ENCODE results near the gene COQ7. TPM values are rescaled to one million over a fixed set of nuclear protein-coding genes. Genes with fewer than 3 reads are reported as not detected.
A peak's percentile ranks its signal among the peaks of the same experiment; 100 is the strongest.

COQ7 gene
- total RNA-seq = 10 to 100 TPM; 15.1 to 16.4 TPM
- 10 to 100 TPM; 27.8 to 32.0 (median 29.7) TPM for polyA plus RNA-seq (ENCODE audit: insufficient read length in 6 of 6)
- long read RNA-seq, donor 1, transcript COQ7-201 (6 exons, 2,657 nt) = major isoform, 9 of 16 reads
- long read RNA-seq, donor 1, partial matches to known transcripts = 5 of 16 reads
- long read RNA-seq, donor 1, other reads (novel, unspliced or antisense) = 0 of 16 reads
- long read RNA-seq, donor 2, transcript COQ7-201 (6 exons, 2,657 nt) = major isoform, 8 of 10 reads
- long read RNA-seq, donor 2, partial matches to known transcripts = 0 of 10 reads
- long read RNA-seq, donor 2, other reads (novel, unspliced or antisense) = 0 of 10 reads
- long read RNA-seq, donor 3, transcript COQ7-201 (6 exons, 2,657 nt) = major isoform, 6 of 11 reads
- long read RNA-seq, donor 3, partial matches to known transcripts = 0 of 11 reads
- long read RNA-seq, donor 3, other reads (novel, unspliced or antisense) = 0 of 11 reads
- long read RNA-seq, donor 4, partial matches to known transcripts = 0 of 7 reads
- long read RNA-seq, donor 4, other reads (novel, unspliced or antisense) = 3 of 7 reads
- long read RNA-seq, donor 5, transcript COQ7-201 (6 exons, 2,657 nt) = major isoform, 7 of 9 reads
- long read RNA-seq, donor 5, partial matches to known transcripts = 0 of 9 reads
- long read RNA-seq, donor 5, other reads (novel, unspliced or antisense) = 0 of 9 reads
- long read RNA-seq, donor 6, transcript COQ7-201 (6 exons, 2,657 nt) = major isoform, 8 of 8 reads
- long read RNA-seq, donor 6, partial matches to known transcripts = 0 of 8 reads
- long read RNA-seq, donor 6, other reads (novel, unspliced or antisense) = 0 of 8 reads
- long read RNA-seq, donor 7, partial matches to known transcripts = 0 of 3 reads
- long read RNA-seq, donor 7, other reads (novel, unspliced or antisense) = 0 of 3 reads
- long read RNA-seq, donor 8, transcript COQ7-201 (6 exons, 2,657 nt) = major isoform, 7 of 12 reads
- long read RNA-seq, donor 8, partial matches to known transcripts = 0 of 12 reads
- long read RNA-seq, donor 8, other reads (novel, unspliced or antisense) = 0 of 12 reads
- long read RNA-seq, donor 9 = 0 reads
- long read RNA-seq, donor 10, partial matches to known transcripts = 1 of 12 reads
- long read RNA-seq, donor 10, other reads (novel, unspliced or antisense) = 8 of 12 reads
- long read RNA-seq, donor 11 = 0 reads
- long read RNA-seq, donor 12, partial matches to known transcripts = 0 of 7 reads
- long read RNA-seq, donor 12, other reads (novel, unspliced or antisense) = 0 of 7 reads

- intact Hi-C loops (cut with DNase I) = no loop called here
- ATAC-seq (peak; percentile 97), DNase-seq (peak; percentile 99 to 100 (median 100))
- peak within 1 kb of the TSS; percentile 68 to 69 for H3K4me3 ChIP-seq
- peaks cover 0 to 6% of the 10 kb centered on the region in 2 donors for H3K36me3 ChIP-seq
- H3K4me1 ChIP-seq = peaks cover 0 to 19% of the 10 kb centered on the region in 2 donors
- no peak for TF ChIP-seq CTCF (IDR thresholded peaks at IDR 0.05)
- H3K27me3 ChIP-seq = no peaks in the 10 kb centered on the region
- peak within 1 kb of the TSS; percentile 98 to 99 for H3K27ac ChIP-seq
- H3K9me3 ChIP-seq = no peaks in the 10 kb centered on the region
These were observed at the start of gene COQ7 for GRCh38 chr16:19067349-19068236. Gene COQ7 (plus strand): TSS chr16:19067614. CDS start chr16:19067665, 51 bp downstream.

- TF ChIP-seq CTCF (IDR thresholded peaks at IDR 0.05) = no peak
- DNase-seq (no peak), ATAC-seq (no peak)
- no peaks in the 10 kb centered on the region for H3K9me3 ChIP-seq
- no peak overlapping the region for H3K27ac ChIP-seq
- no peaks in the 10 kb centered on the region for H3K4me1 ChIP-seq
- intact Hi-C loops (cut with DNase I) = no loop called here
- no peaks in the 10 kb centered on the region for H3K27me3 ChIP-seq
- no peak overlapping the region for H3K4me3 ChIP-seq
- H3K36me3 ChIP-seq = peaks cover 0 to 16% of the 10 kb centered on the region in 2 donors
These were observed 46.7 kb upstream of the COQ7 start for GRCh38 chr16:19020689-19021088.

- Histone ChIP-seq H3K36me3 (peaks cover 0 to 13% of the 10 kb centered on the region in 2 donors), H3K27ac (no peak overlapping the region), H3K9me3 (no peaks in the 10 kb centered on the region), H3K4me1 (no peaks in the 10 kb centered on the region), H3K4me3 (no peak overlapping the region), H3K27me3 (no peaks in the 10 kb centered on the region)
- no peak for TF ChIP-seq CTCF (IDR thresholded peaks at IDR 0.05)
- DNase-seq = no peak
- intact Hi-C loops (cut with DNase I) = no loop called here
- ATAC-seq = no peak
These were observed 45.7 kb upstream of the COQ7 start for GRCh38 chr16:19021747-19022146.

- no peak for ATAC-seq
- no peaks in the 10 kb centered on the region for H3K27me3 ChIP-seq
- DNase-seq = no peak
These were observed 40.0 kb upstream of the COQ7 start for GRCh38 chr16:19027416-19027815.

More at GRCh38 chr16:19027416-19027815, 40.0 kb upstream of the COQ7 start:
- Histone ChIP-seq H3K36me3 (peaks cover 0 to 13% of the 10 kb centered on the region in 2 donors), H3K27ac (no peak overlapping the region), H3K4me1 (no peaks in the 10 kb centered on the region), H3K4me3 (no peak overlapping the region), H3K9me3 (no peaks in the 10 kb centered on the region)
- TF ChIP-seq CTCF (IDR thresholded peaks at IDR 0.05) = no peak
- intact Hi-C loops (cut with DNase I) = no loop called here
